Trophoblast cell (in vitro differentiated cells and primary cell): ENCODE data around the gene RBPJ.

Source experiments
- DNase-seq, 2 donors: peaks; one replicate each; pipeline ENCODE4 v3.0.0-alpha.2; 2016
- H2AFZ ChIP-seq: 2 replicates; pipeline ENCODE4 v1.6.1; 2013; ENCODE audit warnings: low read length, moderate library complexity, mild to moderate bottlenecking; ENCODE audit not compliant: insufficient read depth, poor library complexity
- H2AK5ac ChIP-seq: 2 replicates; pipeline ENCODE4 v1.6.1; 2013; ENCODE audit warnings: mild to moderate bottlenecking, low read length
- H2BK120ac ChIP-seq: 2 replicates; pipeline ENCODE4 v1.6.1; 2013; ENCODE audit warnings: low read length, mild to moderate bottlenecking, moderate library complexity; ENCODE audit not compliant: insufficient read depth, poor library complexity
- H2BK12ac ChIP-seq: 2 replicates; pipeline ENCODE4 v1.6.1; 2013; ENCODE audit warnings: mild to moderate bottlenecking, low read length, moderate library complexity
- H2BK5ac ChIP-seq: 2 replicates; pipeline ENCODE4 v1.6.1; 2013; ENCODE audit warnings: low read length, low read depth, moderate library complexity, mild to moderate bottlenecking; ENCODE audit not compliant: poor library complexity
- H3K14ac ChIP-seq: 2 replicates; pipeline ENCODE4 v1.6.1; 2013; ENCODE audit warnings: mild to moderate bottlenecking, low read length
- H3K18ac ChIP-seq: 2 replicates; pipeline ENCODE4 v1.6.1; 2013; ENCODE audit warnings: mild to moderate bottlenecking, low read length
- H3K23ac ChIP-seq: 2 replicates; pipeline ENCODE4 v1.6.1; 2013; ENCODE audit warnings: low read length
- H3K27ac ChIP-seq: 2 replicates; pipeline ENCODE4 v1.5.1; 2013; ENCODE audit warnings: low read depth, mild to moderate bottlenecking, inconsistent platforms, low read length, moderate library complexity
- H3K27me3 ChIP-seq: 2 replicates; pipeline ENCODE4 v1.6.1; 2013; ENCODE audit warnings: inconsistent platforms, mild to moderate bottlenecking, low read length, moderate library complexity; ENCODE audit not compliant: insufficient read depth
- H3K36me3 ChIP-seq, 2 experiments: 1 replicate in 1 of 2; 2 replicates in 1 of 2; pipeline ENCODE4 v1.6.1; 2013; ENCODE audit warnings: low read length in 2 of 2, mild to moderate bottlenecking in 2 of 2, moderate library complexity in 1 of 2; ENCODE audit not compliant: insufficient read depth in 2 of 2, control insufficient read depth in 1 of 2
- H3K4ac ChIP-seq: 2 replicates; pipeline ENCODE4 v1.6.1; 2013; ENCODE audit warnings: low read depth, mild to moderate bottlenecking, low read length, moderate library complexity
- H3K4me1 ChIP-seq, 2 experiments: 1 replicate in 1 of 2; 2 replicates in 1 of 2; pipeline ENCODE4 v1.6.1; 2013; ENCODE audit warnings: low read length in 2 of 2, mild to moderate bottlenecking in 2 of 2, moderate library complexity in 1 of 2; ENCODE audit not compliant: insufficient read depth in 2 of 2, control insufficient read depth in 1 of 2
- H3K4me2 ChIP-seq: 2 replicates; pipeline ENCODE4 v1.6.1; 2013; ENCODE audit warnings: inconsistent platforms, mild to moderate bottlenecking, low read length, moderate library complexity
- H3K4me3 ChIP-seq: 2 replicates; pipeline ENCODE4 v1.5.1; 2013; ENCODE audit warnings: mild to moderate bottlenecking, low read depth, low read length, inconsistent platforms
- H3K79me1 ChIP-seq: one replicate; pipeline ENCODE4 v1.6.1; 2013; ENCODE audit warnings: low read length
- H3K79me2 ChIP-seq: 2 replicates; pipeline ENCODE4 v1.6.1; 2013; ENCODE audit warnings: low read length, mild to moderate bottlenecking; ENCODE audit not compliant: control insufficient read depth, insufficient read depth, poor library complexity
- H3K9ac ChIP-seq: 2 replicates; pipeline ENCODE4 v1.6.1; 2013; ENCODE audit warnings: mild to moderate bottlenecking, low read length
- H3K9me3 ChIP-seq: 2 replicates; pipeline ENCODE4 v1.6.1; 2013; ENCODE audit warnings: low read depth, mild to moderate bottlenecking, control low read depth, inconsistent platforms, low read length; ENCODE audit not compliant: insufficient read depth
- H4K12ac ChIP-seq: 2 replicates; pipeline ENCODE4 v1.6.1; 2013; ENCODE audit warnings: low read depth, mild to moderate bottlenecking, low read length, moderate library complexity
- H4K8ac ChIP-seq: 2 replicates; pipeline ENCODE4 v1.6.1; 2013; ENCODE audit warnings: low read depth, mild to moderate bottlenecking, low read length, moderate library complexity
- H4K91ac ChIP-seq: one replicate; pipeline ENCODE4 v1.6.1; 2013; ENCODE audit warnings: low read depth, mild to moderate bottlenecking, low read length, moderate library complexity
- WGBS: extraction: QIAGEN DNeasy Blood & Tissue Kit; methylation state at CpG from one replicate; pipeline ENCODE4 v1.1.7; 2013; ENCODE audit warnings: missing lambda C conversion rate; ENCODE audit not compliant: insufficient read length, insufficient coverage; ENCODE audit errors: extremely low coverage; 5-methylcytosine and 5-hydroxymethylcytosine counted together

Gene RBPJ

DNA sequence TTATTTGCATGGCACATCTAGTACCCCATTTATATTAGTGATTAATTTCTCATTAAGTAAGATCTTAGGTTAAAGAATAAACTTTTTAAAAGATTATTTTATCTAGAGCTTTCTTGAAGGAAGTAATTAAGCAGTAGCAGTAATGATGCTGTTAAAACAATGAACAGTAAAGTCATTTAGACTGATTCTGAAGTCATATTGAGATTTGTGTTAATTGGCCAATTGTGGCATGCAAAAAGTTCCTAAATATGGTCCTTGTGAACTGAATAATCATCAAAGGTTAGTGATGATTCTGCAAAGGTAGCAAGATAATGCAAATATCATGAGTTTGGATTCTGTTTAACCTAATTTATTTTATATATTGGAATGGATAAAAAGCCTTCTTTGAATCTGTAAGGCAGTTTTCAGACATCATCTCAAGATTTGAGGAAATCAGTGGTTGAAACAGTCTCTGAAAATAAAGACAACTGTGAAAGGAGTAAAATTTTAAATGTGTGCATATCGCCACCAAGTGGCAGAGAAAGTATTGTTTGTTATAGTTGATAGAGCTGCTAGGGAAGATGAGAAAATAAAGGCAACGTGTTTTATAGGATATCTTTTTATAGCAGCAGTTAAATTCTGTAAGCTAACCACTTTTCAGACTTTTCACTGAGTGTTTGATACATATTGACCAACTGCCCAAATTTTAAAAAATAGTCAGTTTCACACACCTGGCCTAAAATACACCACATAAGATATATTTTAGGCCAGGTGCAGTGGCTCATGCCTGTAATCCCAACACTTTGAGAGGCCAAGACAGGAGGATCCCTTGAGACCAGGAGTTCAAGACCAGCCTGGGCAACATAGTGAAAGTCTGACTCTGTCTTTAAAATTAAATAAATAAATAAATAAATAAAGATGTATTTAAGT, 89.8 kb downstream of the RBPJ start:
- Histone ChIP-seq H3K4me1 (no peaks in the 10 kb centered on the region), H3K36me3 (peaks cover 4 to 5% of the 10 kb centered on the region in 2 experiments), H2BK12ac (no peak overlapping the region), H4K12ac (no peak overlapping the region), H3K4me3 (no peak overlapping the region), H3K4ac (no peak overlapping the region), H3K79me1 (peaks cover 2% of the 10 kb centered on the region), H3K9me3 (peaks cover 2% of the 10 kb centered on the region), H2BK5ac (no peak overlapping the region), H2AFZ (no peak overlapping the region), H4K8ac (no peak overlapping the region), H3K79me2 (no peaks in the 10 kb centered on the region), H3K9ac (no peak overlapping the region), H3K27me3 (no peaks in the 10 kb centered on the region), H2BK120ac (no peak overlapping the region), H2AK5ac (no peak overlapping the region), H3K27ac (no peak overlapping the region), H3K23ac (no peak overlapping the region), H3K18ac (no peak overlapping the region), H3K14ac (no peak overlapping the region), H4K91ac (no peak overlapping the region), H3K4me2 (no peak overlapping the region)
- DNase-seq, result peak; percentile 35 to 77
- WGBS, result no CpG with 5 or more reads among the region's 2 CpGs

DNA sequence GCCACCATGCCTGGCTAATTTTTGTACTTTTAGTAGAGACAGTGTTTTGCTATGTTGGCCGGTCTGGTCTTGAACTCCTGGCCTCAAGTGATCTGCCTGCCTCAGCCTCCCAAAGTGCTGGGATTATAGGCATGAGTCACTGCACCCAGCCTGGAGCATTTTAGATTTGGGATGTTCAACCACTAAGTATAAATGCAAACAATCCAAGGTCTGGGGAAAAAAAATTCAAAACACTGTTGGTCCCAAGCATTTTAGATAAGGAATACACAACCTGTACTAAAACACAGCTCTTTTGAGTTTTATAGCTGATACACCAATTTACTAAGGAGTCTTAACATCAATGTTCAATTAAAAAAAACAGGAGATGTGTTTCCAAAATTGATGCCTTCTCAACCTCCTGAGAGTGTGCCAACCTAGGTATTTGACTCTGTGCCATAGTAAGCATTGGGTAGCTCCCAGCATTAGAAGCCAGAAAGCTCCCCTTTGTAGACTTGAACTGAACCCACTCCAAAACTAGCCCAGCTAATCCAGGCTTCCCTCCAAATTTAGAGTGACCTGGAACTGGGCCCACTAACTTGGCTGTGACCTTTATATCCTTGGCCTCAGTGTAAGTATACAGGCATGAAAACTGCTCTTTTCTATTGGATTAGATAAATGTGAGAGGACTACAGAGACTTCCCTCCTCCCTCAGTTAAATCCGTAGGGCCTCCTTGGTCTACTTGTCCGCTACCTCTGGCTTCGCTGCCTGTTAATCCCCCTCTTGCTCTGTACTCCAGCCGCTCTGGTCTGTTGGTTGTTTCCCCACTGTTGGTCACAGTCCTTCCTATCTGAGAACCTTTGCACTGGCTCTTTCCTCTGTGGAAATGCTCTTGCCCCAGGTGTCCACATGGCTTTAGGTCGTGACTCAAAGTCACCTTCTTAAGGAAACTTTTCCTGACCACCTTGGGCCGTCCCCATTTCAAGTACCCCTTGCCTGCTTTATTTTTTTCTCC, 91.9 kb downstream of the RBPJ start:
- Histone ChIP-seq H3K79me2 (no peaks in the 10 kb centered on the region), H2AFZ (no peak overlapping the region), H4K91ac (no peak overlapping the region), H3K18ac (peak overlapping the region; percentile 3), H4K8ac (no peak overlapping the region), H3K79me1 (no peaks in the 10 kb centered on the region), H3K4me1 (no peaks in the 10 kb centered on the region), H3K9ac (no peak overlapping the region), H2AK5ac (no peak overlapping the region), H2BK120ac (no peak overlapping the region), H3K23ac (no peak overlapping the region), H2BK5ac (no peak overlapping the region), H3K14ac (no peak overlapping the region), H2BK12ac (no peak overlapping the region), H3K4me3 (no peak overlapping the region), H3K27ac (no peak overlapping the region), H3K36me3 (peaks cover 0 to 5% of the 10 kb centered on the region in 2 experiments), H3K9me3 (no peaks in the 10 kb centered on the region), H3K27me3 (no peaks in the 10 kb centered on the region), H4K12ac (no peak overlapping the region), H3K4me2 (no peak overlapping the region), H3K4ac (no peak overlapping the region)
- WGBS, result no CpG with 5 or more reads among the region's 7 CpGs
- no peak for DNase-seq

GRCh38 chr4:26413582-26413981, 92.8 kb downstream of the RBPJ start:
- Histone ChIP-seq H3K27ac (no peak overlapping the region), H3K18ac (no peak overlapping the region), H3K9ac (no peak overlapping the region), H3K27me3 (no peaks in the 10 kb centered on the region), H3K79me1 (no peaks in the 10 kb centered on the region), H3K36me3 (peaks cover 0 to 2% of the 10 kb centered on the region in 2 experiments), H4K91ac (no peak overlapping the region), H2AFZ (no peak overlapping the region), H3K79me2 (no peaks in the 10 kb centered on the region), H3K14ac (no peak overlapping the region), H2BK12ac (no peak overlapping the region), H2BK5ac (no peak overlapping the region), H2AK5ac (no peak overlapping the region), H2BK120ac (no peak overlapping the region), H4K12ac (no peak overlapping the region), H4K8ac (no peak overlapping the region), H3K9me3 (no peaks in the 10 kb centered on the region), H3K4me3 (no peak overlapping the region), H3K23ac (no peak overlapping the region), H3K4me2 (no peak overlapping the region), H3K4me1 (no peaks in the 10 kb centered on the region), H3K4ac (no peak overlapping the region)
- WGBS, result no CpG with 5 or more reads among the region's 3 CpGs
- no peak for DNase-seq

DNA sequence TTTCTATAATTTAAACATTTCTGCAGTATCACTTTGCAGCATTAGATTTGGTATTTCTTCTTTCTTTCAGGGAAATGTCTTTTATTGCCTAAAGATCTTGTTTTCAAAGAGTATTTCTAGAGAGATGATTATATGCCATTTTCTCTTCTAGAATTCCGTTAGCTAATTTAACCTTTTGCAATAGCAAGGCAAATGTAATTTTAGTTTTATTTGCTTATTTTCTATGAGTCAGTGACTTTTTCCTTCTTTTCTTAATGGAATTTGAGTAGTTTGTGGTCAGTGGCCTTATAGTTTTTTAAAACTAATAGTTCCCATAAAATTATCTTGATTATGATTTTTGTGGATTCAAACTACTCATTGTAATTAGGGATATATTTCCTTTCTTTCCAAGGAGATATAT, 97.3 kb downstream of the RBPJ start:
- H3K14ac ChIP-seq, result no peak overlapping the region
- H4K91ac ChIP-seq, result no peak overlapping the region
- H3K23ac ChIP-seq, result no peak overlapping the region
- H2AK5ac ChIP-seq, result no peak overlapping the region
- no peak for DNase-seq
- no CpG with 5 or more reads among the region's 1 CpG for WGBS
- H3K18ac ChIP-seq, result no peak overlapping the region
- no peak overlapping the region for H2AFZ ChIP-seq
- H3K36me3 ChIP-seq, result peaks cover 2 to 3% of the 10 kb centered on the region in 2 experiments
- H4K8ac ChIP-seq, result no peak overlapping the region
- H3K9ac ChIP-seq, result no peak overlapping the region
- H3K9me3 ChIP-seq, result no peaks in the 10 kb centered on the region
- no peak overlapping the region for H2BK120ac ChIP-seq
- H3K79me1 ChIP-seq, result no peaks in the 10 kb centered on the region
- no peak overlapping the region for H3K27ac ChIP-seq
- no peaks in the 10 kb centered on the region for H3K79me2 ChIP-seq
- no peak overlapping the region for H2BK5ac ChIP-seq
- H3K4me3 ChIP-seq, result no peak overlapping the region
- H2BK12ac ChIP-seq, result no peak overlapping the region
- H4K12ac ChIP-seq, result no peak overlapping the region
- no peaks in the 10 kb centered on the region for H3K4me1 ChIP-seq
- H3K4me2 ChIP-seq, result no peak overlapping the region
- no peaks in the 10 kb centered on the region for H3K27me3 ChIP-seq
- H3K4ac ChIP-seq, result no peak overlapping the region
